Measurements from ENCODE around the gene GDAP1L1. TPM values are rescaled to one million over a fixed set of nuclear protein-coding genes. Genes with fewer than 3 reads are reported as not detected.

GDAP1L1 gene
- total RNA-seq, 1 experiment from 2014 or later = 4.2 TPM

GRCh38 chr20:44248410-44248759, 1.3 kb downstream of the GDAP1L1 start:
- no TSS peak for BruUV-seq (replicated peaks)
- Mint-ChIP-seq H3K4me3 (ENCODE audit: unreplicated experiment) (no peak overlapping the region), H3K27me3 (ENCODE audit: insufficient read depth, unreplicated experiment) (peaks cover 5% of the 10 kb centered on the region), H3K9me3 (ENCODE audit: unreplicated experiment) (no peaks in the 10 kb centered on the region), H3K27ac (ENCODE audit: unreplicated experiment) (no peak overlapping the region), H3K36me3 (ENCODE audit: insufficient read depth, unreplicated experiment) (no peaks in the 10 kb centered on the region), H3K4me1 (ENCODE audit: low read depth, unreplicated experiment) (no peaks in the 10 kb centered on the region)
- no peak for DNase-seq
- Histone ChIP-seq H3K4me1 (no peaks in the 10 kb centered on the region), H3K27me3 (replicated peaks; ENCODE audit: control insufficient read depth, insufficient read depth, low read length) (no peaks in the 10 kb centered on the region), H3K9me3 (no peaks in the 10 kb centered on the region), H3K36me3 (ENCODE audit: control insufficient read depth, insufficient read depth, low read length) (no peaks in the 10 kb centered on the region), H3K4me3 (ENCODE audit: low read depth, low read length) (no peak overlapping the region)
- no peak for TF ChIP-seq CTCF (IDR thresholded peaks at IDR 0.05; ENCODE audit: insufficient read depth in 1 of 2, low read depth in 1 of 2, low read length in 1 of 2, severe bottlenecking in 1 of 2, unreplicated experiment in 1 of 2)
- intact Hi-C loops (cut with micrococcal nuclease; ENCODE audit: unreplicated experiment) = loop anchor here (1.0 kb wide), 2 partner anchors 16 to 63 kb away; partner anchors contain the start of gene FITM2
- CTCF ChIA-PET = interaction anchor here (2.4 to 2.8 kb wide), 2 partner anchors 16 to 63 kb away, joined by 7 to 18 read pairs; partner anchors contain the start of gene FITM2
- POLR2A ChIA-PET = no interaction called here

GRCh38 chr20:44251284-44251683, 4.2 kb downstream of the GDAP1L1 start:
- H3K27ac Mint-ChIP-seq (ENCODE audit: unreplicated experiment) = no peak overlapping the region
- H3K4me1 ChIP-seq = no peaks in the 10 kb centered on the region
- H3K4me3 Mint-ChIP-seq (ENCODE audit: unreplicated experiment) = no peak overlapping the region
- no peak overlapping the region for H3K4me3 ChIP-seq (ENCODE audit: low read depth, low read length)
- no peak for TF ChIP-seq CTCF (IDR thresholded peaks at IDR 0.05; ENCODE audit: insufficient read depth in 1 of 2, low read depth in 1 of 2, low read length in 1 of 2, severe bottlenecking in 1 of 2, unreplicated experiment in 1 of 2)
- no peaks in the 10 kb centered on the region for H3K4me1 Mint-ChIP-seq (ENCODE audit: low read depth, unreplicated experiment)
- no TSS peak for BruUV-seq (replicated peaks)
- H3K9me3 ChIP-seq = no peaks in the 10 kb centered on the region
- no peaks in the 10 kb centered on the region for H3K9me3 Mint-ChIP-seq (ENCODE audit: unreplicated experiment)
- no peaks in the 10 kb centered on the region for H3K36me3 Mint-ChIP-seq (ENCODE audit: insufficient read depth, unreplicated experiment)
- POLR2A ChIA-PET = no interaction called here
- H3K27me3 ChIP-seq (replicated peaks; ENCODE audit: control insufficient read depth, insufficient read depth, low read length) = no peaks in the 10 kb centered on the region
- no peaks in the 10 kb centered on the region for H3K36me3 ChIP-seq (ENCODE audit: control insufficient read depth, insufficient read depth, low read length)
- intact Hi-C loops (cut with micrococcal nuclease; ENCODE audit: unreplicated experiment) = no loop called here
- CTCF ChIA-PET = no interaction called here
- DNase-seq = no peak
- peaks cover 5% of the 10 kb centered on the region for H3K27me3 Mint-ChIP-seq (ENCODE audit: insufficient read depth, unreplicated experiment)

GRCh38 chr20:44253528-44253927, 6.4 kb downstream of the GDAP1L1 start:
- no peak for DNase-seq
- BruUV-seq (replicated peaks) = no TSS peak
- Mint-ChIP-seq H3K4me1 (ENCODE audit: low read depth, unreplicated experiment) (no peaks in the 10 kb centered on the region), H3K27me3 (ENCODE audit: insufficient read depth, unreplicated experiment) (peaks cover 1% of the 10 kb centered on the region), H3K9me3 (ENCODE audit: unreplicated experiment) (no peaks in the 10 kb centered on the region), H3K36me3 (ENCODE audit: insufficient read depth, unreplicated experiment) (no peaks in the 10 kb centered on the region), H3K27ac (ENCODE audit: unreplicated experiment) (no peak overlapping the region), H3K4me3 (ENCODE audit: unreplicated experiment) (no peak overlapping the region)
- no peak overlapping the region for H3K4me3 ChIP-seq (ENCODE audit: low read depth, low read length)
- H3K9me3 ChIP-seq = no peaks in the 10 kb centered on the region
- CTCF ChIA-PET = interaction anchor here (0.9 to 1.8 kb wide), 2 partner anchors 58 to 218 kb away, joined by 3 to 4 read pairs; partner anchors contain the start of gene FITM2
- H3K36me3 ChIP-seq (ENCODE audit: control insufficient read depth, insufficient read depth, low read length) = no peaks in the 10 kb centered on the region
- POLR2A ChIA-PET = no interaction called here
- intact Hi-C loops (cut with micrococcal nuclease; ENCODE audit: unreplicated experiment) = no loop called here
- H3K27me3 ChIP-seq (replicated peaks; ENCODE audit: control insufficient read depth, insufficient read depth, low read length) = no peaks in the 10 kb centered on the region
- H3K4me1 ChIP-seq = no peaks in the 10 kb centered on the region
- peak in 1 of 2 experiments; percentile 6 for TF ChIP-seq CTCF (IDR thresholded peaks at IDR 0.05; ENCODE audit: insufficient read depth in 1 of 2, low read depth in 1 of 2, low read length in 1 of 2, severe bottlenecking in 1 of 2, unreplicated experiment in 1 of 2)
